Measurements from ENCODE around the gene CAVIN1.

CAVIN1 gene

DNA sequence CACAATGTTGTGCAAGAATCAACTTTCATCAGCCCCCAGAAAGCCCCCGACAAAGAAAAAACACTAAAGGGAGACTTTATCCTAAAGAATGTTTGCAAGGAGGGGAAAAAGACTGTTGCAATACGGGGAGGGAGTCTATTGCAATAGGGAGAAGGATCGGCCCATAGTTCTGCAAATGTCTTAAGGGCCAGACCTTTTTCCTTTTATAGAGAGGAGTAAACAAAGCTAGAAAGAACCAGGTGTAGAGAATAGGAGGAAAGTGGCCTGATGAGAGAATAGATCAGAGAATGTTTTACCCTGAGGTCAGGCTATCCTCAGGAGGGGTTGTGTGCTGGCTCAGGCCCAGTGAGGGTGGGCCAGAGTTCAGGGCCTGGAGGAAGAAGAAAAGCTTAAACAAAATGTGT is 8.7 kb upstream of the CAVIN1 start:
- Histone ChIP-seq H3K79me2 (ENCODE audit: control insufficient read depth, low read length) (no peaks in the 10 kb centered on the region), H3K4me1 (ENCODE audit: control insufficient read depth, low read length) (no peaks in the 10 kb centered on the region), H3K27me3 (ENCODE audit: control insufficient read depth, low read length) (peaks cover 52% of the 10 kb centered on the region), H3K4me3 (ENCODE audit: low read length) (no peak overlapping the region), H3K27ac (ENCODE audit: low read depth, low read length) (no peak overlapping the region), H3K36me3 (ENCODE audit: control insufficient read depth, low read length) (no peaks in the 10 kb centered on the region), H3F3A (ENCODE audit: control insufficient read depth, insufficient read depth) (no peaks in the 10 kb centered on the region), H3K9me3 (ENCODE audit: control insufficient read depth, insufficient read depth, low read length) (no peaks in the 10 kb centered on the region), H3K4me2 (ENCODE audit: low read length) (no peak overlapping the region), H3K9me2 (replicated peaks; ENCODE audit: control insufficient read depth, low read length) (no peaks in the 10 kb centered on the region), H4K20me1 (ENCODE audit: control insufficient read depth, insufficient read depth, low read depth, low read length) (no peaks in the 10 kb centered on the region)
- TF ChIP-seq, protein P1, sequence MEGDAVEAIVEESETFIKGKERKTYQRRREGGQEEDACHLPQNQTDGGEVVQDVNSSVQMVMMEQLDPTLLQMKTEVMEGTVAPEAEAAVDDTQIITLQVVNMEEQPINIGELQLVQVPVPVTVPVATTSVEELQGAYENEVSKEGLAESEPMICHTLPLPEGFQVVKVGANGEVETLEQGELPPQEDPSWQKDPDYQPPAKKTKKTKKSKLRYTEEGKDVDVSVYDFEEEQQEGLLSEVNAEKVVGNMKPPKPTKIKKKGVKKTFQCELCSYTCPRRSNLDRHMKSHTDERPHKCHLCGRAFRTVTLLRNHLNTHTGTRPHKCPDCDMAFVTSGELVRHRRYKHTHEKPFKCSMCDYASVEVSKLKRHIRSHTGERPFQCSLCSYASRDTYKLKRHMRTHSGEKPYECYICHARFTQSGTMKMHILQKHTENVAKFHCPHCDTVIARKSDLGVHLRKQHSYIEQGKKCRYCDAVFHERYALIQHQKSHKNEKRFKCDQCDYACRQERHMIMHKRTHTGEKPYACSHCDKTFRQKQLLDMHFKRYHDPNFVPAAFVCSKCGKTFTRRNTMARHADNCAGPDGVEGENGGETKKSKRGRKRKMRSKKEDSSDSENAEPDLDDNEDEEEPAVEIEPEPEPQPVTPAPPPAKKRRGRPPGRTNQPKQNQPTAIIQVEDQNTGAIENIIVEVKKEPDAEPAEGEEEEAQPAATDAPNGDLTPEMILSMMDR (IDR thresholded peaks at IDR 0.05; ENCODE audit: low read depth, low read length, poor library complexity, severe bottlenecking): no peak
- TF ChIP-seq EZH2phosphoT487 (IDR thresholded peaks at IDR 0.05; ENCODE audit: borderline replicate concordance, low read length): no peak

DNA sequence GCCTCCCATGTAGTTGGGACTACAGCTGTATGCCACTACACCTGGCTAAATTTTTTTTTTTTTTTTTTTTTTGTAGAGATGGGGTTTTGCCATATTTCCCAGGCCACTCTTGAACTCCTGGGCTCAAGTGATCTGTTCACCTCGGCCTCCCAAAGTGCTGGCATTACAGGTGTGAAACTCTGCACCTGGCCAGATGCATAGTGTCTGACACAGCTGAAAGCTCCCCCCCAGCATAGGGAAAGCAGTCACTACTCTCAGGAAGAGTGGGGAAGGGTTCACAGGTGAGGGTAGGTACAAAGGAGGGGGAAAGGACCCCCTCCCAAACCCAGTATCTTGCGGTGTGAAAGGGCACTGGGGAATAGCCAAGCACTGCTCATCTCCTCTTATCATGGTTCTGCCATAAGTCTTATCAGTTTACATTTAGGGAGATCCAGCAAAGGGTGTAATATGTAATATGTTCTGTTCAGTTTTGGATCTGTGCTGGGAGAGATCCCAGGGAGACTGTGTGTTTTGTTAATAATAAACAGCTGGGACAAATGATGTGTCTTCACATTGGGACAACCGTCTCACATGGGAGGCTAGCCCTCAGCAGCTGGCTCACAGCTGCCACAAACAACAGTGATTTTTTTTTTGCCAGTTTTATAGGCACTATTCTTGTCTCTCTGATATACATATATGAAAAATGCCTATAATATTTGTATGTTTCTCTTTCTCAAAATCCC is 6.8 kb upstream of the CAVIN1 start:
- no peak for TF ChIP-seq EZH2phosphoT487 (IDR thresholded peaks at IDR 0.05; ENCODE audit: borderline replicate concordance, low read length)
- TF ChIP-seq, protein P1 (IDR thresholded peaks at IDR 0.05; ENCODE audit: low read depth, low read length, poor library complexity, severe bottlenecking): no peak
- no peak overlapping the region for H3K4me3 ChIP-seq (ENCODE audit: low read length)
- H3K9me3 ChIP-seq (ENCODE audit: control insufficient read depth, insufficient read depth, low read length): no peaks in the 10 kb centered on the region
- no peaks in the 10 kb centered on the region for H3F3A ChIP-seq (ENCODE audit: control insufficient read depth, insufficient read depth)
- H4K20me1 ChIP-seq (ENCODE audit: control insufficient read depth, insufficient read depth, low read depth, low read length): 0 out of 2 replicates have a peak, but pooled peaks cover 4% of the 10 kb centered on the region
- no peaks in the 10 kb centered on the region for H3K4me1 ChIP-seq (ENCODE audit: control insufficient read depth, low read length)
- no peaks in the 10 kb centered on the region for H3K36me3 ChIP-seq (ENCODE audit: control insufficient read depth, low read length)
- no peaks in the 10 kb centered on the region for H3K79me2 ChIP-seq (ENCODE audit: control insufficient read depth, low read length)
- H3K27me3 ChIP-seq (ENCODE audit: control insufficient read depth, low read length): peaks cover 50% of the 10 kb centered on the region
- H3K9me2 ChIP-seq (replicated peaks; ENCODE audit: control insufficient read depth, low read length): no peaks in the 10 kb centered on the region
- no peak overlapping the region for H3K4me2 ChIP-seq (ENCODE audit: low read length)
- H3K27ac ChIP-seq (ENCODE audit: low read depth, low read length): no peak overlapping the region

DNA sequence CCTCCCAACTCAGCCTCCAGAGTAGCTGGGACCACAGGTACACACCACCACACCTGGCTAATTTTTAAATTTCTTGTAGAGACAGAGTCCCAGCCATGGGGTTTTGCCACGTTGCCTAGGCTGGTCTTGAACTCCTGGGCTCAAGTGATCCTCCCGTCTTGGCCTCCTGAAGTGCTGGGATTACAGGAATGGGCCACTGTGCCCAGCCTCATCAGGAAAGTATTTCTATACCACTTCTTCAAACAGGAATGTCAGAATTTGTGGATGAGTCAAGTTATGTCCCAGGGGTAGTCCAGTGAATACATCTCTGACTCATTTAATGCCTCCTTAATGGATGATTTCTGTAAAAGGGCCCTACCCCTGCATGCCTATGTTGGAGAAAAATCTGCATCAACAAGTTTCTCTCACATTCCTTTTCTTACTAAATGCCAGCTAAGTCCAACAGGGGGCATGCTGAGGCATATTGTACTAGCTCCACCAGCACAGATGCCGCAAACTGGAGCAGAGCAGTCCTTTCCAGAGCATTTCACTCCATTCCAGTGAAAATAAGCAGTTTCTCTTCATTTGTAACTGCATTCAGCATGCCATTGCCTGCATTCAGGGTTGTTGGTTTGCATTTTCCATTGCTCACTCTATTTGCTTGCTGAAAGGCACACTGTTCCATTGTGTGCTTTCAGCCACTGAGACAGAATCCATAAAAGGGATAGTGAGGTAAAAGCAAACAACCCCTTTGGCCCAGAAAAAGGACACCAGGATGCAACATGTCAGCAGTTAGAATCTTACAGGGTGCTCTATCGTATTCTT is 5.3 kb upstream of the CAVIN1 start:
- H3K4me3 ChIP-seq (ENCODE audit: low read length): no peak overlapping the region
- H3K79me2 ChIP-seq (ENCODE audit: control insufficient read depth, low read length): no peaks in the 10 kb centered on the region
- no peaks in the 10 kb centered on the region for H3K36me3 ChIP-seq (ENCODE audit: control insufficient read depth, low read length)
- peaks cover 52% of the 10 kb centered on the region for H3K27me3 ChIP-seq (ENCODE audit: control insufficient read depth, low read length)
- H3K27ac ChIP-seq (ENCODE audit: low read depth, low read length): no peak overlapping the region
- no peaks in the 10 kb centered on the region for H3K9me3 ChIP-seq (ENCODE audit: control insufficient read depth, insufficient read depth, low read length)
- H3K4me2 ChIP-seq (ENCODE audit: low read length): no peak overlapping the region
- no peaks in the 10 kb centered on the region for H3K4me1 ChIP-seq (ENCODE audit: control insufficient read depth, low read length)
- TF ChIP-seq, protein P1 (IDR thresholded peaks at IDR 0.05; ENCODE audit: low read depth, low read length, poor library complexity, severe bottlenecking): peak; percentile 59
- no peak for TF ChIP-seq EZH2phosphoT487 (IDR thresholded peaks at IDR 0.05; ENCODE audit: borderline replicate concordance, low read length)
- 0 out of 2 replicates have a peak, but pooled peaks cover 6% of the 10 kb centered on the region for H4K20me1 ChIP-seq (ENCODE audit: control insufficient read depth, insufficient read depth, low read depth, low read length)
- no peaks in the 10 kb centered on the region for H3F3A ChIP-seq (ENCODE audit: control insufficient read depth, insufficient read depth)
- H3K9me2 ChIP-seq (replicated peaks; ENCODE audit: control insufficient read depth, low read length): no peaks in the 10 kb centered on the region
